Keratinocyte (primary cell): Measurements from ENCODE around the gene FSTL5. TPM values are rescaled to one million over a fixed set of nuclear protein-coding genes. Genes with fewer than 3 reads are reported as not detected.

Experiments used
- DNase-seq: peaks from one replicate; pipeline ENCODE4 v3.0.0-alpha.2; 2011; ENCODE audit warnings: low read depth, missing footprints, low spot score
- FAIRE-seq: peaks from 2 replicates; lab custom pipeline; 2011; peaks lifted over from hg19 to GRCh38; lab: Jason Lieb, UNC
- H2AFZ ChIP-seq: 2 replicates; pipeline ENCODE4 v1.6.0; 2012; ENCODE audit warnings: low read length, control low read depth, inconsistent platforms; ENCODE audit not compliant: control insufficient read depth
- H3K27ac ChIP-seq: 2 replicates; pipeline ENCODE4 v1.5.1; 2011; ENCODE audit warnings: low read length; ENCODE audit not compliant: control insufficient read depth, insufficient read depth
- H3K27me3 ChIP-seq: 3 replicates; pipeline ENCODE4 v1.6.0; 2011; ENCODE audit warnings: low read length; ENCODE audit not compliant: control insufficient read depth, insufficient read depth; ENCODE audit errors: extremely low read depth
- H3K36me3 ChIP-seq, 2 experiments: 2 replicates in 1 of 2; 3 replicates in 1 of 2; pipeline ENCODE4 v1.5.1; 2011; ENCODE audit warnings: low read length in 2 of 2, mild to moderate bottlenecking in 1 of 2; ENCODE audit not compliant: control insufficient read depth in 2 of 2, insufficient read depth in 2 of 2; ENCODE audit errors: extremely low read depth in 1 of 2
- H3K4me1 ChIP-seq: 3 replicates; pipeline ENCODE4 v1.5.1; 2011; ENCODE audit warnings: low read length; ENCODE audit not compliant: control insufficient read depth, insufficient read depth; ENCODE audit errors: extremely low read depth
- H3K4me2 ChIP-seq: 3 replicates; pipeline ENCODE4 v1.6.0; 2011; ENCODE audit warnings: low read depth, low read length; ENCODE audit not compliant: control insufficient read depth, insufficient read depth; ENCODE audit errors: extremely low read depth
- H3K4me3 ChIP-seq, 3 experiments: fragments of 200-600 bp in 1 of 3; sonication (generic) in 1 of 3; 2 replicates in 2 of 3; 3 replicates in 1 of 3; pipeline ENCODE4 v1.5.1; 2011 to 2016; ENCODE audit warnings: low read length in 3 of 3, mild to moderate bottlenecking in 3 of 3, control low read depth in 2 of 3, inconsistent platforms in 1 of 3, low read depth in 1 of 3, mixed read lengths in 1 of 3, mixed run types in 1 of 3, moderate library complexity in 1 of 3; ENCODE audit not compliant: control insufficient read depth in 2 of 3, insufficient read depth in 2 of 3; ENCODE audit errors: extremely low read depth in 1 of 3
- H3K79me2 ChIP-seq: 2 replicates; pipeline ENCODE4 v1.6.0; 2012; ENCODE audit warnings: low read length; ENCODE audit not compliant: control insufficient read depth, insufficient read depth
- H3K9ac ChIP-seq: 3 replicates; pipeline ENCODE4 v1.6.0; 2011; ENCODE audit warnings: low read length; ENCODE audit not compliant: control insufficient read depth, insufficient read depth; ENCODE audit errors: extremely low read depth
- H3K9me1 ChIP-seq: 3 replicates; pipeline ENCODE4 v1.6.0; 2011; ENCODE audit warnings: low read length; ENCODE audit not compliant: control insufficient read depth, insufficient read depth; ENCODE audit errors: extremely low read depth
- H3K9me3 ChIP-seq: 2 replicates; pipeline ENCODE4 v1.5.1; 2012; ENCODE audit warnings: low read depth, low read length; ENCODE audit not compliant: control insufficient read depth
- H4K20me1 ChIP-seq: 3 replicates; pipeline ENCODE4 v1.6.0; 2011; ENCODE audit warnings: low read length; ENCODE audit not compliant: control insufficient read depth, insufficient read depth; ENCODE audit errors: extremely low read depth
- CTCF ChIP-seq, 3 experiments: IDR thresholded peaks in 1 of 3; conservative IDR thresholded peaks in 1 of 3; optimal IDR thresholded peaks in 1 of 3; 2 replicates in 2 of 3; 3 replicates in 1 of 3; pipeline versions ENCODE3 to v1.5.1; 2011; ENCODE audit warnings: low read length in 3 of 3, mild to moderate bottlenecking in 3 of 3, moderate library complexity in 2 of 3, control low read depth in 1 of 3, inconsistent platforms in 1 of 3; ENCODE audit not compliant: insufficient read depth in 2 of 3; ENCODE audit errors: extremely low read depth in 1 of 3
- EZH2 ChIP-seq: IDR thresholded peaks from one replicate; pipeline ENCODE4 v1.6.1; 2012; ENCODE audit warnings: inconsistent platforms, mild to moderate bottlenecking, low read length, moderate library complexity
- dilution Hi-C: fragments of 300-500 bp; cut with MboI; formaldehyde crosslinking; loops from one replicate; pipeline ENCODE4 v1.7.0; 2020; ENCODE audit warnings: low sequenced_read_pairs; ENCODE audit not compliant: extremely low pct_ligation_motif_present
- polyA plus RNA-seq, 5 experiments: library from polyadenylated mRNA; depleted of rRNA in 3 of 5; stranded (reverse) in 3 of 5; stranded (forward) in 1 of 5; unstranded in 1 of 5; fragments of >200 nt; gene quantifications; 1 replicate in 1 of 5; 2 replicates in 3 of 5; 3 replicates in 1 of 5; pipeline versions ENCODE4 v1.2.1 to v1.2.3, GENCODE V29; 2011 to 2012; ENCODE audit warnings: missing spikeins in 2 of 5, low read depth in 1 of 5, low replicate concordance in 1 of 5

Gene FSTL5
- polyA plus RNA-seq, 1 donor (not counting 4 experiments of a cell fraction or from before 2014, with no cell fraction given), result not detected

GRCh38 chr4:162116095-162116779, 47.6 kb downstream of the FSTL5 start:
- FAIRE-seq (no peak), DNase-seq (no peak)
- Histone ChIP-seq H3K36me3 (no peaks in the 10 kb centered on the region), H3K4me2 (no peak overlapping the region), H3K9me1 (no peaks in the 10 kb centered on the region), H3K4me1 (no peaks in the 10 kb centered on the region), H2AFZ (no peak overlapping the region), H4K20me1 (no peaks in the 10 kb centered on the region), H3K9me3 (no peaks in the 10 kb centered on the region), H3K27me3 (no peaks in the 10 kb centered on the region), H3K9ac (no peak overlapping the region), H3K4me3 (no peak overlapping the region), H3K79me2 (no peaks in the 10 kb centered on the region), H3K27ac (no peak overlapping the region)
- dilution Hi-C loops, result no loop called here
- TF ChIP-seq CTCF (optimal IDR thresholded peaks at IDR 0.05 in 1 of 3, IDR thresholded peaks at IDR 0.05 in 1 of 3, conservative IDR thresholded peaks at IDR 0.05 in 1 of 3; ENCODE audit: extremely low read depth in 1 of 3, insufficient read depth in 2 of 3, low read length in 3 of 3), result no peak
- no peak for TF ChIP-seq EZH2

GRCh38 chr4:162115333-162115732, 48.5 kb downstream of the FSTL5 start:
- Histone ChIP-seq H4K20me1 (no peaks in the 10 kb centered on the region), H3K9me1 (no peaks in the 10 kb centered on the region), H3K9me3 (no peaks in the 10 kb centered on the region), H3K4me1 (no peaks in the 10 kb centered on the region), H3K27ac (no peak overlapping the region), H3K4me2 (no peak overlapping the region), H3K4me3 (no peak overlapping the region), H3K27me3 (no peaks in the 10 kb centered on the region), H2AFZ (no peak overlapping the region), H3K79me2 (no peaks in the 10 kb centered on the region), H3K9ac (no peak overlapping the region), H3K36me3 (no peaks in the 10 kb centered on the region)
- DNase-seq (no peak), FAIRE-seq (no peak)
- TF ChIP-seq CTCF (optimal IDR thresholded peaks at IDR 0.05 in 1 of 3, IDR thresholded peaks at IDR 0.05 in 1 of 3, conservative IDR thresholded peaks at IDR 0.05 in 1 of 3; ENCODE audit: extremely low read depth in 1 of 3, insufficient read depth in 2 of 3, low read length in 3 of 3) (no peak), EZH2 (no peak)
- dilution Hi-C loops, result no loop called here
